ENCODE data around the gene MDC1. TPM values are rescaled to one million over a fixed set of nuclear protein-coding genes. Genes with fewer than 3 reads are reported as not detected.
"Not testable (repeated sequence)": the region's sequence is repeated elsewhere in the genome, so short reads cannot be mapped to it uniquely, and the experiment has no call there.

Gene MDC1
- total RNA-seq, 4 donors from 2014 or later: 21.3 to 36.0 (median 26.2) TPM

DNA sequence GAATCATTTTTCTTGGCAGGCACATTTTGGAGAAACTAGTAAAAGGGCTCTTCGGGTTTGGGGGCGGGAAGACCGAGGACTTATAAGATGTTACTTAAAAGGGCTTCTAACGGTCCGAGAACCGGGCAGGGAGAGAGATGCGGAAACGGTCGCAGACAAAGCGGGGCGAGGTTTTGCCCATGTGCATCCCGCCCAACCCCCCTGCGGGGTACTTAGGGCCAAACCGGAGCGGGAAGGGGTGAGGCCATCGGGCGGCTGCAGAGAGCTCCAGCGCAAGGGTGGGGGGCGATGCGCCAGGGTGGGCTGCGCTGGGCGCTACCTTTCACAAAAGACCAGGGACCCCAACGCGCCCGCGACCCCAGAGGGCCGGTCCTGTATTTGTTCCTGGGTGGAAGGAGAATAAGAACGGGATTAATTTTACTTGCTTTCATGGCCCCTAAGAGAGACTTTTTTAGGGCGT lies 3.7 kb upstream of the MDC1 start:
- WGBS, 2 donors: 0 to 1% methylated on average over 29 of the region's 29 CpGs
- Histone ChIP-seq H3K4me3 (peak overlapping the region; percentile 68 to 95 (median 82)), H3K4me1 (peaks cover 0 to 68% (median 24%) of the 10 kb centered on the region in 4 donors), H3K27me3 (no peaks in the 10 kb centered on the region), H3K9me3 (no peaks in the 10 kb centered on the region), H3K36me3 (peaks cover 0 to 30% (median 24%) of the 10 kb centered on the region in 3 donors), H3K27ac (peak overlapping the region; percentile 82 to 99 (median 94))
- TF ChIP-seq EP300 (IDR thresholded peaks at IDR 0.05) (no peak), CTCF (IDR thresholded peaks at IDR 0.05) (no peak), POLR2A (IDR thresholded peaks at IDR 0.05) (no peak)
- DNase-seq (ENCODE audit: low spot score in 2 of 2): peak; percentile 52 to 57

- WGBS, 2 donors: 0% methylated on average over 38 of the region's 38 CpGs
- peak within 1 kb of the TSS; percentile 82 to 99 (median 94) for H3K27ac ChIP-seq
- no peaks in the 10 kb centered on the region for H3K9me3 ChIP-seq
- peaks cover 0 to 26% (median 24%) of the 10 kb centered on the region in 3 donors for H3K36me3 ChIP-seq
- peaks cover 0 to 64% (median 24%) of the 10 kb centered on the region in 4 donors for H3K4me1 ChIP-seq
- DNase-seq (ENCODE audit: low spot score in 2 of 2): peak; percentile 92
- H3K27me3 ChIP-seq: no peaks in the 10 kb centered on the region
- peak within 1 kb of the TSS; percentile 68 to 95 (median 82) for H3K4me3 ChIP-seq
- TF ChIP-seq POLR2A (IDR thresholded peaks at IDR 0.05) (peak; percentile 74 to 91), CTCF (IDR thresholded peaks at IDR 0.05) (peak in 2 of 5 experiments; percentile 10 to 34), EP300 (IDR thresholded peaks at IDR 0.05) (peak; percentile 67 to 95)
These were observed 3.0 kb upstream of the MDC1 start, which contains the start of gene TUBB for GRCh38 chr6:30719791-30720737. TUBB (plus strand) TSS chr6:30720352; CDS start chr6:30720507, 155 bp downstream.

DNA sequence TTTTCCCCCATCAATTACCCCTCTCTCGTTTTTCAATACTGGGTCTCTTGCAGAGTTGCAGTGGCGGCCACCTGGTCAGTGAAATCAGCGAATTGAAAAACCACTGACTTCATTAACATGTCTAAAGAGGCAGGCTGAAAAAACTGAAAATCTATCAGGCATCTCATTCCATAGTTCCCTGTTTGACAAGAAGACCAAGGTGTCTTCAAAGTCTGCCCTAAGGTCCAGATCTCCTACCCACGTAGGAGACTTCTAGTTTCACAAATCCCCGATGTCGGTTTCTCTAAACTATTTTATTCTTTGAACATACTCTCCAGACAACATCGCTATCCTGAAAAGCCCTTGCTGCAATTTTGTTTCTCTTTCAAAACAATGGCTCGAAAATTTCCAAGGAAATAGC lies 2.3 kb upstream of the MDC1 start:
- peaks cover 0 to 26% (median 19%) of the 10 kb centered on the region in 3 donors for H3K36me3 ChIP-seq
- H3K27ac ChIP-seq: peak overlapping the region; percentile 82 to 95 (median 93)
- DNase-seq (ENCODE audit: low spot score in 2 of 2): no peak
- WGBS, 2 donors: 15 to 18% methylated on average over 8 of the region's 8 CpGs
- H3K4me1 ChIP-seq: peaks cover 0 to 59% (median 24%) of the 10 kb centered on the region in 4 donors
- H3K27me3 ChIP-seq: no peaks in the 10 kb centered on the region
- no peaks in the 10 kb centered on the region for H3K9me3 ChIP-seq
- H3K4me3 ChIP-seq: peak overlapping the region; percentile 36 to 85 (median 74)
- TF ChIP-seq POLR2A (IDR thresholded peaks at IDR 0.05) (no peak), CTCF (IDR thresholded peaks at IDR 0.05) (no peak), EP300 (IDR thresholded peaks at IDR 0.05) (no peak)

DNA sequence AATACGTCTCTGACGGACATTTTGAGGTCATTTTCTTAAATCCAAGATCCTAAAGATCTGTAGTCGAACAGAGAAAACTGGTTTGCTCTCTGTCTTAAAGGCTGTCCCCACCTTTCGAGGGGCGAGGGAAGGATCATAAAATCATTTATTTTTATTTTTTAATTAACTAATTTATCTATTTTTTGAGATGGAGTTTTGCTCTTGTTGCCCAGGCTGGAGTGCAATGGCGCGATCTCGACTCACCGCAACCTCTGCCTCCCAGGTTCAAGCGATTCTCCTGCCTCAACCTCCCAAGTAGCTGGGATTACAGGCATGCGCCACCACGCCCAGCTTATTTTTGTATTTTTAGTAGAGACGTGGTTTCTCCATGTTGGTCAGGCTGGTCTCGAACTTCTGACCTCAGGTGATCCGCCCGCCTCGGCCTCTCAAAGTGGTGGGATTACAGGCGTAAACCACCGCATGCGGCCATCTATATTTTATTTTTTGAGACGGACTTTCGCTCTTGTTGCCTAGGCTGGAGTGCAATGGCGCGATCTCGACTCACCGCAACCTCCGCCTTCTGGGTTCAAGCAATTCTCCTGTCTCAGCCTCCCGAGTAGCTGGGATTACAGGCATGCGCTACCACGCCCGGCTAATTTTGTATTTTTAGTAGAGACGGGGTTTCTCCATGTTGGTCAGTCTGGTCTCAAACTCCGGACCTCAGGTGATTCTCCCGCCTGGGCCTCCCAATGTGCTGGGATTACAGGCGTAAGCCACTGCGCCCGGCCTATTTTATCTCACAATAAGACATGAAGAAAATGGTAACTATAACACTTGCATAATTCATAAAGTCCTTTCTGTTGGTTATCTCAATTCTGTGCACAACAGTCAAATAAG lies 1.0 kb upstream of the MDC1 start:
- H3K4me3 ChIP-seq: peak overlapping the region; percentile 25 to 83 (median 67)
- H3K27ac ChIP-seq: peak overlapping the region; percentile 81 to 96 (median 90)

DNA sequence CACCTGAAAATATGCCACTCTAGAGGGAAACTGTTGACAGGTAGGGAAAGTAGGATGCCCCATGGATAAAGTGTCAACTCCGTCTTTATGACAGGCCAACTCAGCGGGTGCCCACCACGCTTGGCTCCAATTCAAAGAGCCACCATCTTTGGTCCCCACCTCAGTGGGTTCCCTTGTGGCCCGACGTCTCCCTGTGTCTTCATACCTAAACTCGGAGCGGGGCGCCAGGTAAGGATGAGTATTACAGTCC lies 277 bp downstream of the MDC1 start:
- DNase-seq (ENCODE audit: low spot score in 2 of 2): no peak
- Histone ChIP-seq H3K9me3 (no peaks in the 10 kb centered on the region), H3K36me3 (peaks cover 0 to 36% (median 5%) of the 10 kb centered on the region in 3 donors), H3K4me3 (peak overlapping the region; percentile 57 to 83 (median 76)), H3K27me3 (no peaks in the 10 kb centered on the region), H3K27ac (peak overlapping the region; percentile 95 to 98 (median 96)), H3K4me1 (peaks cover 0 to 34% (median 16%) of the 10 kb centered on the region in 4 donors)
- no peak for TF ChIP-seq EP300 (IDR thresholded peaks at IDR 0.05)
- TF ChIP-seq POLR2A (IDR thresholded peaks at IDR 0.05): no peak
- TF ChIP-seq CTCF (IDR thresholded peaks at IDR 0.05): no peak
- WGBS, 2 donors: 4 to 7% methylated on average over 8 of the region's 8 CpGs

More for the DNA sequence above, 1.0 kb upstream of the MDC1 start:
- Histone ChIP-seq H3K36me3 (peaks cover 0 to 26% (median 6%) of the 10 kb centered on the region in 3 donors), H3K4me1 (peaks cover 0 to 47% (median 22%) of the 10 kb centered on the region in 4 donors)
- H3K9me3 ChIP-seq; H3K27me3 ChIP-seq; DNase-seq (ENCODE audit: low spot score in 2 of 2): not testable (repeated sequence)
- 78 to 80% methylated on average over 37 of the region's 37 CpGs for WGBS, 2 donors

Data from tibial nerve (tissue), 4 donors.